IMR-90 (cell line): ENCODE results near the gene POLD3.

Source experiments
- MAZ ChIP-seq: IDR thresholded peaks from 2 replicates; pipeline ENCODE4 v1.6.1; 2012; ENCODE audit warnings: low read depth, mild to moderate bottlenecking, low read length, improper control_type of control experiment, moderate library complexity, borderline replicate concordance
- POLR2A ChIP-seq: IDR thresholded peaks from 2 replicates; pipeline ENCODE4 v1.6.1; 2012; ENCODE audit warnings: mild to moderate bottlenecking, low read depth, low read length
- RAD21 ChIP-seq: IDR thresholded peaks from 2 replicates; pipeline ENCODE4 v1.6.1; 2012; ENCODE audit warnings: low read length, improper control_type of control experiment
- TF ChIP-seq, protein P1 (sequence below): conservative IDR thresholded peaks from 2 replicates; pipeline ENCODE4 v1.5.1; 2012; ENCODE audit warnings: mild to moderate bottlenecking, low read depth, low read length, improper control_type of control experiment

GRCh38 chr11:74663315-74663714 is 70.9 kb downstream of the POLD3 start:
- TF ChIP-seq, protein P1, sequence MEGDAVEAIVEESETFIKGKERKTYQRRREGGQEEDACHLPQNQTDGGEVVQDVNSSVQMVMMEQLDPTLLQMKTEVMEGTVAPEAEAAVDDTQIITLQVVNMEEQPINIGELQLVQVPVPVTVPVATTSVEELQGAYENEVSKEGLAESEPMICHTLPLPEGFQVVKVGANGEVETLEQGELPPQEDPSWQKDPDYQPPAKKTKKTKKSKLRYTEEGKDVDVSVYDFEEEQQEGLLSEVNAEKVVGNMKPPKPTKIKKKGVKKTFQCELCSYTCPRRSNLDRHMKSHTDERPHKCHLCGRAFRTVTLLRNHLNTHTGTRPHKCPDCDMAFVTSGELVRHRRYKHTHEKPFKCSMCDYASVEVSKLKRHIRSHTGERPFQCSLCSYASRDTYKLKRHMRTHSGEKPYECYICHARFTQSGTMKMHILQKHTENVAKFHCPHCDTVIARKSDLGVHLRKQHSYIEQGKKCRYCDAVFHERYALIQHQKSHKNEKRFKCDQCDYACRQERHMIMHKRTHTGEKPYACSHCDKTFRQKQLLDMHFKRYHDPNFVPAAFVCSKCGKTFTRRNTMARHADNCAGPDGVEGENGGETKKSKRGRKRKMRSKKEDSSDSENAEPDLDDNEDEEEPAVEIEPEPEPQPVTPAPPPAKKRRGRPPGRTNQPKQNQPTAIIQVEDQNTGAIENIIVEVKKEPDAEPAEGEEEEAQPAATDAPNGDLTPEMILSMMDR, result no peak
- no peak for TF ChIP-seq POLR2A
- no peak for TF ChIP-seq RAD21
- no peak for TF ChIP-seq MAZ
